H1 (cell line): Measurements from ENCODE around the gene ARMC7. TPM values are rescaled to one million over a fixed set of nuclear protein-coding genes. Genes with fewer than 3 reads are reported as not detected.
"Not testable (repeated sequence)": the region's sequence is repeated elsewhere in the genome, so short reads cannot be mapped to it uniquely, and the experiment has no call there.

Source experiments
- CTCF ChIA-PET: fragments of 300-600 bp; sonication (Branson Sonifier 250); formaldehyde crosslinking; loops from one replicate; lab custom pipeline; 2021; ENCODE audit not compliant: partially characterized antibody; lab: Charles Lee
- POLR2A ChIA-PET: fragments of 300-600 bp; sonication (Branson Sonifier 250); formaldehyde crosslinking; loops from one replicate; lab custom pipeline; 2021; ENCODE audit warnings: inconsistent platforms; ENCODE audit not compliant: partially characterized antibody; lab: Charles Lee
- DNase-seq, 2 experiments: peaks; one replicate each; pipeline versions ENCODE4 v3.0.0 to v3.0.0-alpha.2; 2010 to 2022; ENCODE audit warnings: low spot score in 2 of 2, low read depth in 1 of 2, mixed read lengths in 1 of 2
- FAIRE-seq: peaks from 2 replicates; lab custom pipeline; 2011; peaks lifted over from hg19 to GRCh38; lab: Jason Lieb, UNC
- H2AFZ ChIP-seq: 2 replicates; pipeline ENCODE4 v1.8.1; 2012; ENCODE audit warnings: low read length, inconsistent platforms
- H2AK5ac ChIP-seq: 2 replicates; pipeline ENCODE4 v1.6.1; 2013; ENCODE audit warnings: low read depth, low read length
- H2BK120ac ChIP-seq: replicated peaks from 2 replicates; pipeline ENCODE3; 2013; ENCODE audit warnings: low read depth, low read length, inconsistent platforms
- H2BK12ac ChIP-seq: 2 replicates; pipeline ENCODE4 v1.6.1; 2013; ENCODE audit warnings: low read depth, low read length
- H2BK15ac ChIP-seq: 2 replicates; pipeline ENCODE4 v1.6.1; 2013; ENCODE audit warnings: low read length
- H2BK20ac ChIP-seq: 2 replicates; pipeline ENCODE4 v1.6.1; 2013; ENCODE audit warnings: low read length
- H2BK5ac ChIP-seq: 2 replicates; pipeline ENCODE4 v1.6.1; 2013; ENCODE audit warnings: low read depth, low read length
- H3K14ac ChIP-seq: 2 replicates; pipeline ENCODE4 v1.6.1; 2013; ENCODE audit warnings: inconsistent platforms; ENCODE audit not compliant: insufficient read length
- H3K18ac ChIP-seq: 2 replicates; pipeline ENCODE4 v1.6.1; 2013; ENCODE audit warnings: low read length; ENCODE audit errors: extremely low read depth
- H3K23ac ChIP-seq: 2 replicates; pipeline ENCODE4 v1.6.1; 2013; ENCODE audit warnings: inconsistent platforms; ENCODE audit not compliant: insufficient read length
- H3K23me2 ChIP-seq: 2 replicates; pipeline ENCODE4 v1.6.1; 2013; ENCODE audit warnings: low read depth, low read length
- H3K27ac ChIP-seq: 2 replicates; pipeline ENCODE4 v1.6.1; 2011; ENCODE audit warnings: low read depth, low read length, inconsistent platforms
- H3K27me3 ChIP-seq, 4 experiments: replicated peaks in 1 of 4; 1 replicate in 1 of 4; 2 replicates in 3 of 4; pipeline versions ENCODE4 v1.6.1 to v1.8.1; 2011 to 2013; ENCODE audit warnings: low read length in 3 of 4, mild to moderate bottlenecking in 3 of 4, inconsistent platforms in 2 of 4, mixed read lengths in 2 of 4, moderate library complexity in 1 of 4; ENCODE audit not compliant: control insufficient read depth in 3 of 4, insufficient read depth in 3 of 4; ENCODE audit errors: extremely low read depth in 1 of 4
- H3K36me3 ChIP-seq, 4 experiments: 2 replicates each; pipeline versions ENCODE4 v1.6.1 to v1.8.1; 2011 to 2013; ENCODE audit warnings: mild to moderate bottlenecking in 4 of 4, low read length in 3 of 4, moderate library complexity in 2 of 4, control low read depth in 1 of 4, inconsistent platforms in 1 of 4; ENCODE audit not compliant: insufficient read depth in 4 of 4, control insufficient read depth in 2 of 4
- H3K4ac ChIP-seq: replicated peaks from 2 replicates; pipeline ENCODE3; 2013; ENCODE audit warnings: low read length, low read depth, mixed read lengths, inconsistent platforms; ENCODE audit not compliant: insufficient read length
- H3K4me1 ChIP-seq, 4 experiments: replicated peaks in 1 of 4; 1 replicate in 1 of 4; 2 replicates in 3 of 4; pipeline versions ENCODE4 v1.6.1 to v1.8.1; 2011 to 2013; ENCODE audit warnings: low read length in 3 of 4, inconsistent platforms in 2 of 4, mixed read lengths in 1 of 4; ENCODE audit not compliant: insufficient read depth in 4 of 4, control insufficient read depth in 3 of 4
- H3K4me2 ChIP-seq, 2 experiments: 2 replicates each; pipeline versions ENCODE4 v1.6.1 to v1.8.1; 2011 to 2013; ENCODE audit warnings: low read depth in 2 of 2, low read length in 2 of 2, control low read depth in 1 of 2, inconsistent platforms in 1 of 2, mild to moderate bottlenecking in 1 of 2; ENCODE audit not compliant: insufficient read depth in 1 of 2
- H3K4me3 ChIP-seq, 4 experiments: fragments of 200-600, 300-600 bp in 1 of 4; sonication (generic), shearing (Covaris generic), sonication (Bioruptor Twin) in 1 of 4; 2 replicates each; pipeline versions ENCODE4 v1.5.1 to v1.8.1; 2011 to 2016; ENCODE audit warnings: low read length in 4 of 4, low read depth in 3 of 4, control low read depth in 2 of 4, inconsistent platforms in 2 of 4, mild to moderate bottlenecking in 2 of 4, mixed read lengths in 1 of 4, moderate library complexity in 1 of 4; ENCODE audit not compliant: insufficient read depth in 2 of 4; ENCODE audit errors: extremely low read depth in 1 of 4
- H3K56ac ChIP-seq: replicated peaks from 2 replicates; pipeline ENCODE3; 2013; ENCODE audit warnings: low read depth, mild to moderate bottlenecking, mixed read lengths, low read length, inconsistent platforms; ENCODE audit not compliant: insufficient read length
- H3K79me1 ChIP-seq: 2 replicates; pipeline ENCODE4 v1.6.1; 2013; ENCODE audit warnings: low read depth, low read length, control low read depth
- H3K79me2 ChIP-seq, 2 experiments: 2 replicates each; pipeline versions ENCODE4 v1.6.1 to v1.8.1; 2012 to 2013; ENCODE audit warnings: low read length in 2 of 2, mild to moderate bottlenecking in 2 of 2, inconsistent platforms in 1 of 2; ENCODE audit not compliant: insufficient read depth in 2 of 2, control insufficient read depth in 1 of 2
- H3K9ac ChIP-seq, 4 experiments: replicated peaks in 1 of 4; 1 replicate in 1 of 4; 2 replicates in 3 of 4; pipeline versions ENCODE4 v1.6.1 to v1.8.1; 2011 to 2013; ENCODE audit warnings: low read depth in 3 of 4, low read length in 3 of 4, control low read depth in 2 of 4, mild to moderate bottlenecking in 2 of 4, moderate library complexity in 2 of 4, inconsistent platforms in 1 of 4; ENCODE audit errors: extremely low read depth in 1 of 4
- H3K9me3 ChIP-seq, 2 experiments: 2 replicates each; pipeline versions ENCODE4 v1.6.1 to v1.8.1; 2012 to 2013; ENCODE audit warnings: mild to moderate bottlenecking in 2 of 2, moderate library complexity in 2 of 2, control low read depth in 1 of 2, inconsistent platforms in 1 of 2, low read depth in 1 of 2, low read length in 1 of 2, mixed read lengths in 1 of 2; ENCODE audit not compliant: insufficient read depth in 2 of 2
- H4K20me1 ChIP-seq, 2 experiments: replicated peaks in 1 of 2; 2 replicates each; pipeline versions ENCODE3 to v1.8.1; 2011 to 2013; ENCODE audit warnings: inconsistent platforms in 2 of 2, low read length in 2 of 2, mild to moderate bottlenecking in 1 of 2; ENCODE audit not compliant: insufficient read depth in 2 of 2, control insufficient read depth in 1 of 2
- H4K5ac ChIP-seq: 2 replicates; pipeline ENCODE4 v1.6.1; 2013; ENCODE audit warnings: low read length, low read depth, mixed read lengths, inconsistent platforms; ENCODE audit not compliant: insufficient read length
- H4K8ac ChIP-seq: 2 replicates; pipeline ENCODE4 v1.8.0; 2013; ENCODE audit warnings: mild to moderate bottlenecking, moderate library complexity, low read length, inconsistent platforms; ENCODE audit not compliant: insufficient read depth; ENCODE audit errors: extremely low read depth
- H4K91ac ChIP-seq: replicated peaks from 2 replicates; pipeline ENCODE3; 2013; ENCODE audit warnings: low read length, mixed read lengths, inconsistent platforms; ENCODE audit not compliant: insufficient read length
- ASH2L ChIP-seq: fragments of 200-600, 300-600 bp; sonication (generic); IDR thresholded peaks from one replicate; pipeline ENCODE4 v1.7.1; 2017; ENCODE audit warnings: low read length
- WGBS, 2 experiments: shearing (Covaris generic) in 1 of 2; methylation state at CpG; one replicate each; pipeline versions ENCODE4 v1.1.6 to v1.1.7; 2013 to 2015; ENCODE audit warnings: low lambda C conversion rate in 2 of 2, mixed read lengths in 2 of 2, inconsistent platforms in 1 of 2, low coverage in 1 of 2, missing lambda C conversion rate in 1 of 2; ENCODE audit not compliant: insufficient replicate concordance in 2 of 2, insufficient coverage in 1 of 2, insufficient read length in 1 of 2; ENCODE audit errors: extremely low coverage in 1 of 2, missing lambda C conversion rate in 1 of 2; 5-methylcytosine and 5-hydroxymethylcytosine counted together
- polyA plus RNA-seq, 7 experiments: library from polyadenylated mRNA; depleted of rRNA in 3 of 7; stranded (reverse) in 5 of 7; unstranded in 2 of 7; fragments of >200 nt in 5 of 7; fragments of 200-250 nt in 2 of 7; gene quantifications; 1 replicate in 5 of 7; 2 replicates in 1 of 7; 4 replicates in 1 of 7; pipeline versions ENCODE4 v1.2.1 to v1.2.3, GENCODE V29; 2011 to 2013; ENCODE audit warnings: missing spikeins in 2 of 7, mixed read lengths in 2 of 7
- total RNA-seq: library from RNA; stranded (reverse); fragmentation: NEBNext Ultra II Directional; extraction: Animal tissue kit (Norgen Biotek cat#: 25700); gene quantifications from 2 replicates; pipeline ENCODE4 v1.2.1, GENCODE V29; 2021

Gene ARMC7
- total and polyA plus RNA-seq, 2 of the 8 experiments (the other 6 are each of a cell fraction or from before 2014, with no cell fraction given) = 9.8 to 13.6 TPM

DNA sequence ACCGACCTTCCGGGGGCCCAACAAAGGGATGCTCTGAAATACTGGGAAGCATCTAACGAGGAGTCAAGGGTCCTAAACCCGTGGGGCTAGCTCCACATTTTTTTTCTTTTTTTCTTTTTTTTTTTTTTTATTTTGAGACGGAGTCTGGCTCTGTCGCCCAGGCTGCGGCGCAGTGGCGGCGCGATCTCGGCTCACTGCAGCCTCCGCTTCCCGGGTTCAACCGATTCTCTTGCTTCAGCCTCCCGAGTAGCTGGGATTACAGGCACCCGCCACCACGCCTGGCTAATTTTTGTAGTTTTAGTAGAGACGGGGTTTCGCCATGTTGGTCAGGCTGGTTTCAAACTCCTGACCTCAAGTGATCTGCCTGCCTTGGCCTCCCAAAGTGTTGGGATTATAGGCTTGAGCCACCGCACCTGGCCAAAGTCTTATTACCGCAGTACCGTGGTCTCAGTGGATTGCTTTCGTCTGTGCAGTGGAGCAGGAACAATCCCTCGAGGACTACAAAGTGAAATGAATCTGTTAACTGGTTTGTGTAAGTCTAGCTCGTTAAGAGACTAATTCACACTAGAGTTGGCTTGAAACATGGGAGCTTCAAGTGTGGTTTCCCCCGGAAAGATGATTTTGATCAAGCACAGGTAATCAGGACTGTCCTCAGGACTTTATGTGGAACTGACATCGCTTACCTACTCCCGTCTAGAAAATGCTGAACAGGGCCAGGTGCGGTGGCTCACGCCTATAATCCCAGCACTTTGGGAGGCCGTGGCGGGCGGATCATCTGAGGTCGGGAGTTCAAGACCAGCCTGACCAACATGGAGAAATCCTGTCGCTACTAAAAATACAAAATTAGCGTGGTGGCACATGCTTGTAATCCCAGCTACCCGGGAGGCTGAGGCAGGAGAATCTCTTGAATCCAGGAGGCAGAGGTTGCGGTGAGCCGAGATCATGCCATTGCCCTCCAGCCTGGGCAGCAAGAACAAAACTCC is 22.5 kb downstream of the ARMC7 start:
- H2BK120ac ChIP-seq, H2BK15ac ChIP-seq, H3K23ac ChIP-seq, H2BK20ac ChIP-seq, H3K23me2 ChIP-seq, H3K79me1 ChIP-seq, H2BK12ac ChIP-seq, H2AK5ac ChIP-seq, H2BK5ac ChIP-seq, DNase-seq, H3K27me3 ChIP-seq, H3K4me1 ChIP-seq, FAIRE-seq, H3K9me3 ChIP-seq, H3K79me2 ChIP-seq, H3K14ac ChIP-seq, H3K18ac ChIP-seq: not testable (repeated sequence)
- Histone ChIP-seq H3K4me3 (peak overlapping the region; percentile 69 to 95 (median 74)), H3K56ac (peak overlapping the region; percentile 59), H3K4ac (peak overlapping the region; percentile 78), H4K91ac (peak overlapping the region; percentile 54), H3K27ac (peak overlapping the region; percentile 81; the same call in 1 of the 2 replicates), H3K36me3 (peaks cover 2 to 30% (median 15%) of the 10 kb centered on the region in 4 experiments), H3K9ac (peak overlapping the region in 3 of 4 experiments; percentile 72 to 82 (median 77); a peak in 6 of 7 replicates), H3K4me2 (peak overlapping the region; percentile 46 to 80), H4K8ac (peak overlapping the region; percentile 86; the same call in 1 of the 2 replicates), H4K5ac (peak overlapping the region; percentile 80), H4K20me1 (peaks cover 8 to 11% of the 10 kb centered on the region in 2 experiments), H2AFZ (peak overlapping the region; percentile 48; the same call in 1 of the 2 replicates)
- 89% methylated on average over 37 of the region's 40 CpGs; no CpG with 5 or more reads in 1 of the 2 experiments for WGBS, 2 experiments
- POLR2A ChIA-PET = interaction anchor here (0.6 to 13.9 kb wide), 24 partner anchors 8 to 203 kb away, joined by 3 to 134 read pairs (median 6); partner anchors contain the start of genes JPT1, NUP85, SLC16A5 and SUMO2
- peak; percentile 12 for TF ChIP-seq ASH2L
- CTCF ChIA-PET = interaction anchor here (1.0 to 12.9 kb wide), 22 partner anchors 7 to 139 kb away, joined by 3 to 239 read pairs (median 6); partner anchors contain the start of genes ARMC7 and MIF4GD
